ENCODE data around the gene NUMA1.
A peak's percentile ranks its signal among the peaks of the same experiment; 100 is the strongest.

NUMA1 gene

DNA sequence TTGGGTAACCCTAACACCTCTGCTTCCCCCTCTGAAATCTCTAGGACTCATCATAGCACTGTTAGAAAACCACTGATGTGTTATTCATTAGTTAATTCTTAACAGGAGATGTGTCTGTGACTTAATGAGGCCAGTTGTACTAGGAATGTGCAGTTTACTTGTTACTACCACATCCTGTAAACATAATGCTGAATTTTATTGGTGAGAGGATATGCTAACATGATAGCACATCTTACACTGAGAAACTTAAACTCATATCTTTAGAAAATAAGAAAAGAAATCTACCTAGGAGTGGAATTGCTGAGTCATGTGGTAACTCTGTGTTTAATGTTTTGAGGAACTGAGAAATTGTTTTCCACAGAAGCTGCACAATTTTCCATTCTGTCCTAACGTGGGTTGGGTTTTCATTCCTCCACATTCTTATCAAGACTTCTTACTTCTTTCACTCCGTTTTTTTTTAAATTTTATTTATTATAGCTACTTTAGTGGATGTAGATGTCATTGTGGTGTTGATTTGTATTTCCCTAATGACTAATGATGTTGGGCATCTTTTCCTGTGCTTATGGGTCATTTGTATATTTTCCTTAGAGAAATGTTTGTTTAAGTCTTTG, 117.8 kb downstream of the NUMA1 start:
- DNase-seq (ENCODE audit: low spot score) = peak; percentile 62

DNA sequence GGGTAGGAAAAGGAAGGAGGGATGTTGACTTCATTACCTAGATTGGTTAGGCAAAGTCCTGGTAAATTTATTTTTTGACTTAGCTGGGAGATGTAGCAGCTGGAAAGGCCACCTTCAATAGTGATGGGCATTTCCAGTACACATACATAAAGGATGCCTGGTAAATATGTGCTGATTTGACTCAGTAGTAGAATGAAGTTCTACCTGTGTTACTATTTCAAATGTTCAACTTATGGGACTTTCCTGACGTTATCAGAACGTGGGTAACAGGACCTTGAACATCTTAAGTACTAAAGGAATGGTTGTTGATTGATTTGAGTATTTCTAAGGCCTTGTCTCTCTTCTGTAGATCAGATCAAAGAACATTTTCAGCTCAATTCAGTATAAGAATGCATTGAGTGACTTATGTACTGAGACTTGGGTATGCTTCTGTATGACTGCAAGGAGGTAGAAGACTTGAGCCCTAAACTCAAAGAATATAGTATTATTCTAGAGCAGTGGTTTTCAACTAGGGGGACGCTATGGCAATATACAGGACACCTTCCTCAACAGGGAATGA, 124.4 kb downstream of the NUMA1 start:
- no peak for DNase-seq (ENCODE audit: low spot score)

Data from pons (tissue), 1 donor.